GM06990 (cell line): ENCODE results near the gene KRTAP12-1.

Experiments used
- DNase-seq: peaks from one replicate; pipeline ENCODE4 v3.0.0-alpha.2; 2011; ENCODE audit not compliant: insufficient read length; ENCODE audit errors: extremely low read depth
- H3K27me3 ChIP-seq: replicated peaks from 2 replicates; pipeline ENCODE4 v1.6.0; 2011; ENCODE audit warnings: low read length; ENCODE audit not compliant: control insufficient read depth, insufficient read depth
- H3K36me3 ChIP-seq: 2 replicates; pipeline ENCODE4 v1.5.1; 2011; ENCODE audit warnings: low read length; ENCODE audit not compliant: control insufficient read depth, insufficient read depth
- H3K4me3 ChIP-seq: replicated peaks from 2 replicates; pipeline ENCODE4 v1.5.1; 2011; ENCODE audit warnings: low read depth, mild to moderate bottlenecking, control low read depth, low read length
- CTCF ChIP-seq: IDR thresholded peaks from 2 replicates; pipeline ENCODE4 v1.5.1; 2011; ENCODE audit warnings: low read length, control low read depth, mild to moderate bottlenecking, inconsistent platforms; ENCODE audit not compliant: insufficient read depth, poor library complexity, severe bottlenecking

Gene KRTAP12-1

GRCh38 chr21:44681861-44682579, at the start of gene KRTAP12-1:
TSS of gene KRTAP12-1 (minus strand) at chr21:44682163. CDS start at chr21:44682123, 40 bp downstream.
- Histone ChIP-seq H3K27me3 (no peaks in the 10 kb centered on the region; the same call in none of the 2 replicates), H3K36me3 (no peaks in the 10 kb centered on the region), H3K4me3 (no peak within 1 kb of the TSS)
- no peak for DNase-seq
- TF ChIP-seq CTCF = no peak

- Histone ChIP-seq H3K4me3 (no peak overlapping the region), H3K36me3 (no peaks in the 10 kb centered on the region), H3K27me3 (peaks cover 2% of the 10 kb centered on the region; the same call in 1 of the 2 replicates)
- DNase-seq = no peak
- TF ChIP-seq CTCF = no peak
Measured at GRCh38 chr21:44730951-44731579, 49.1 kb upstream of the KRTAP12-1 start.

- H3K4me3 ChIP-seq = no peak overlapping the region
- no peak for DNase-seq
- H3K36me3 ChIP-seq = no peaks in the 10 kb centered on the region
- H3K27me3 ChIP-seq = no peaks in the 10 kb centered on the region; the same call in 1 of the 2 replicates
- no peak for TF ChIP-seq CTCF
Measured at GRCh38 chr21:44730028-44730395, 48.0 kb upstream of the KRTAP12-1 start.

- DNase-seq = no peak
- no peaks in the 10 kb centered on the region; the same call in 1 of the 2 replicates for H3K27me3 ChIP-seq
- no peak for TF ChIP-seq CTCF
Measured at GRCh38 chr21:44729336-44730027, 47.5 kb upstream of the KRTAP12-1 start.

GRCh38 chr21:44728716-44729115, 46.8 kb upstream of the KRTAP12-1 start:
- no peaks in the 10 kb centered on the region for H3K36me3 ChIP-seq
- no peak for DNase-seq
- H3K4me3 ChIP-seq = no peak overlapping the region
- H3K27me3 ChIP-seq = no peaks in the 10 kb centered on the region; the same call in 1 of the 2 replicates
- no peak for TF ChIP-seq CTCF

More at GRCh38 chr21:44729336-44730027, 47.5 kb upstream of the KRTAP12-1 start:
- Histone ChIP-seq H3K4me3 (no peak overlapping the region), H3K36me3 (no peaks in the 10 kb centered on the region)
